GM19023 (cell line): Measurements from ENCODE around the gene PRPF8.

ENCODE experiments used
- ATAC-seq: cut with Tn5 transposase; IDR thresholded peaks from one replicate; pipeline ENCODE4 v1.9.1; 2021; ENCODE audit warnings: mild to moderate bottlenecking, moderate library complexity; ENCODE audit not compliant: unreplicated experiment

PRPF8 gene

DNA sequence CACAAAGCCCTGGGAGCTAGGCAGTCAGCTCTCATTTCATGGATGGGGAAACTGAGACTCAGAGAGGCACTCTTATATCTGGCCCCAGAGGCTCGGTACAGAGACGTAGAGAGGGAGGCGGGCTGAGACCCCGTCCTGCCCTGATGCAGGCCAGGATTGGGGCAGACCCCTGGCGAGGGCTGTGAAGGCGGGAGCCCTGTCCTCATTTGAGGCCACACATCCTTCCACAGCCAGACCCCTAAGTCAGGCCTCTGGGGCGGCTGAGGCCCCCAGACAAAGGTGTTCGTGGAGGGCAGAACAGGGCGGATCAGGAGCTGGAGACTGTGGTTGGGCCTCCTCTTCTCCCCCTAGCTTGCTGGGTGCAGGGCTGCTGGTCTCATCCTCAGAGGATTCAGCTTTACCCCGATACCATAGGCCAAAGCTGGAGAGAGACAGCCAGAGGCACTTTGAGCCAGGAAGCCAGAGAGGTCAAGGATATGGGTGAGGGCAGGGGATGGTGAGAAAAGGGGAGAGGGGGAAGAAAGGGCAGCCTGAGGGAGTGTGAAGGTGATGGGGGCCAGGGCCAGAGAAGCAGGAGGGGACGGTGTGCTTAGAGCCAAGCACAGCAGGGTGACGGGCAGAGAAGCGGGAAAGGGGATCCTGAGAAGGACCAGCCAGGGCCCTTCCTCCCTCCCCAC is 38.3 kb downstream of the PRPF8 start:
- ATAC-seq, result no peak

DNA sequence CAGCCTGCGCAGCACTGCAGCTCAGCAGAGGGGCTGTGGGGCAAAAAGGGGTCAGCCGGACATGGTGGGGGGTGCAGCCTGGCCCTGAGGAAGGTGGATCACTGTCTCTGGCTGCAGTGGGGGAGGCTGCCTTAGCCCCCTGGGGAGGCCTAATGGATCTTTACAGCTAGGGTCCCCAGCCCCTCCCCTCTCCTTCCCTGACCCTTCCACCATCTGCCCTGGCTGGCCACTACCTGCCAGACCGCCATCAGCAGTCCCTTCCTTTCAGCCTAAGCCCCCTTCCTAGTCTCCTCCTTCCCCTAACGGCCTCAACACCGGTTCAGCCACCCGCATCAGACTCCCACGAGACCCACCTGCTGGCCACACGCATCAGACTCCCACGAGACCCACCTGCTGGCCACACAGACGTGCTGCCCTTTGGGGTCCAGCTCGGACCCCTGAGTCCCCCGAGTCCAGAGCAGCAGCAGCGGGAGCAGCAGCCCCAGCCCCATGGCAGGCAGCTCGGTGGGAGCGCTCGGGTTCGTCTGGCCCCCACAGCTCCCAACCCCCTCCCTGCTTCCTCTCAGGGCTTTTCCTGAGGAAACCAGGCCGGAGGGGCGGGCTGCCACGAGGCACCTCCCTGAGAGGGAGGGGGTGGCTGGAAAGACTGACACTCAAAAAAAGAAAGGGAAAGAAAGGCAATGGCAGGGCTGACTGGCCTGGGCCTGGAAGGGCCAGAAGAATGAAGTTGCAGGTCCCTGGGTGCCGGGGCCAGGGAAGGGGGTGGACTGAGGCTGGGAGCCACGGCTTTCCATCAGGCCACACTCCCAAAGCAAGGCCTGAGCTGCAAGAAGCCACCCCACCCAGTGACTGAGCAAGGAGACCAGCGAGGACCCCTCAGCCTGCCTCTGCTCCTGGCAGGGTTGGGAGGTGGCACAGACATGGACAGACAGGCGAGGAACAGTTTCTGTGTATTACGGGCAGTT is 39.2 kb downstream of the PRPF8 start, which contains the start of gene SCARF1:
Gene SCARF1 (minus strand): TSS at position 526 of the 965 bp plus-strand sequence. CDS start 35 bp downstream, at position 491.
- no peak for ATAC-seq

DNA sequence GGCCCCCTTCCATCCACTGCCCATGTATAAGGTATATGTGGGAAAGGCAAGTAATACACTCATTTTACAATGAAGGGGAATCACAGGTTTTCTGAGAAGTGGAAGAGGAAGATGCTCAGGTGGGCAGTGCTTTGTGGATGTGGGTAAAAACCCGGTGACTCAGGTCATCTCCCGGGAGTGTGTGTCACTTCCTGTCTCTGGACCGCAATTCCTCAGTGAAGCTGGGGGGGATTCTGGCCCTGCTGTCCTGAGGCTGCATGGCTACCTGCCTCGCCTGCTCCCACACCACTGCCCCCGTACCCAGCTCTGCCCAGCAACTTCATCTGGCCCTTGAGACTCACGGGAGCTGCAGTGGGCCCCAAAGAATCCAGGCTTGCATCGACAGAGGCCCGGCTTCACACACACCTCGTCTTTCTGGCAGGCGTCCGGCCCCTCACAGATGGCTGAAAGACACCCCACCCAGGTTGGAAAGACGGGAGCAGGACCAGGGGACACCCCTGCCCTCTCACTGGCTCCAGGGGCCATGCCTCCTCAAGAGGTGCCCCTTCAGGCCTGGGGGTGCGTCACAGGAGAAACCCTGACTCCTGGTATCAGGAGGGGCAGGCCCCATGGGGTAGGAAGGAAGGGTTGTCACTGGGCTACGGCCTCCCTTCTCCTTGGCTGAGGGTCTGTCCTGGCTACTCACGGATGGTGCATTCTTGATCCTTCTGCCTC is 40.0 kb downstream of the PRPF8 start:
- no peak for ATAC-seq

DNA sequence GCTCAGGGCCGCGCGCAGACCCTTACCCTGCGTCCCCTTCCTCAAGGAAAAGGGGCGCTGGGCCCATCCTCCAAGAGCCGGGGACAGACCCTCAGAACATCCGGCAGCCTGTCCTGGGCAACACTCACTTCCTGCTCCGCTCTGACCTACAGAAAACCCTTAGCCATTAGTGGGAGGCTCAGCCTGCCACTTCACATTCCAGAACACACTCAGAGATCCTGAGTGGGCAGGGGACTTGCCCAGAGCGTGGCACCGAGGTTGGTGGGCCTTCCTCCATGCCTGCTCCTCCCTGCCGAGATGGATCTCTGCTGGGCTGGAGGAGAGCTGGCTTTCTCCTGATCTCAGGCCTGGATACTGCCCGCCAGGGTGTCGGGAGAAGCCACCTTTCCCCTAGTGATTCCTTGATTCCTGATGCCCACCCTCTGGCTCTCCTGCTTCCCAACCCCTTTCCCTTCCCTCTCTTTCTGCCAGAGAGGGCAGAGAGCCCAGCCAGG is 40.6 kb downstream of the PRPF8 start:
- no peak for ATAC-seq

DNA sequence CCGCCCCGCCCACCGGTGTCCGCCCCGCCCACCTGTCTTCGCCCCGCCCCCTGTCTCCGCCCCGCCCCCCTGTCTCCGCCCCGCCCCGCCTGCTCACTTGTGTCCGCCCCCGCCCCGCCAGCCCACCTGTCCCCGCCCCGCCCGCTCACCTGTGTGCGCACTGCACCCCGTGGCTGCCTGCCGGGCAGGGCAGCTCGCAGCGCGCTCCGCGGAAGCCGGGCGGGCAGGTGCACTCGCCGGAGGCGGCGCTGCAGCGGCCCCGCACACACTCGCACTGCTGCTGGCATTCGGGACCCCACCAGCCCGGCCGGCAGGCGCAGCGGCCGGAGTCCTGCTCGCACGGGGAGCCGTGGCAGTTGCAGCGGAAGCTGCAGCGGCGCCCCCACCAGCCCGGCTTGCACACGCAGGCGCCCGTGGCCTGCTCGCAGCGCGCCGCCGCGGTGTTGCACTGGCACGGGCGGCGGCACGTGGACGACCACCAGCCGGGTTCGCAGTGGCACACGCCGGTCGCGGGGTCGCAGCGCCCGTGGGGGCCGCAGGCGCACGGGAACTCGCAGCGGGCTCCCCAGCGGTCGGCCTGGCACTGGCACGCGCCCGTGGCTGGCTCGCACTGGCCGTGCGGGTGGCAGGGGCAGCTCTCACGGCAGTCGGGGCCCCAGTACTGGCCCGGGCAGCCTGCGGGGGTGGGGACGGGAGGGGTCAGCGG is 41.2 kb downstream of the PRPF8 start:
- no peak for ATAC-seq

DNA sequence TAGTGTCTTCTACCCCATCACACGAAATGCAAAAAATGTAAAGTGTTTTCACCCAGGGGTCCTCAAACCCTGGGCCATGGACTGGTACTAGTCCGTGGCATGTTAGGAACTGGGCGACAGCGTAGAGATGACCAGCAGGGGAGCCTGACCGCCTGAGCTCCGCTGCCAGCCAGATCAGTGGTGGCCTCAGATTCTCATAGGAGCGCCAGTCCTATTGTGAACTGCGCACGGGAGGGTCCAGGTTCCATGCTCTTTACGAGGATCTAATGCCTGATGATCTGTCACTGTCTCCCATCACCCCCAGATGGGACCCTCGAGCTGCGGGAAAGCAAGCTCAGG is 43.6 kb downstream of the PRPF8 start:
- ATAC-seq, result no peak

DNA sequence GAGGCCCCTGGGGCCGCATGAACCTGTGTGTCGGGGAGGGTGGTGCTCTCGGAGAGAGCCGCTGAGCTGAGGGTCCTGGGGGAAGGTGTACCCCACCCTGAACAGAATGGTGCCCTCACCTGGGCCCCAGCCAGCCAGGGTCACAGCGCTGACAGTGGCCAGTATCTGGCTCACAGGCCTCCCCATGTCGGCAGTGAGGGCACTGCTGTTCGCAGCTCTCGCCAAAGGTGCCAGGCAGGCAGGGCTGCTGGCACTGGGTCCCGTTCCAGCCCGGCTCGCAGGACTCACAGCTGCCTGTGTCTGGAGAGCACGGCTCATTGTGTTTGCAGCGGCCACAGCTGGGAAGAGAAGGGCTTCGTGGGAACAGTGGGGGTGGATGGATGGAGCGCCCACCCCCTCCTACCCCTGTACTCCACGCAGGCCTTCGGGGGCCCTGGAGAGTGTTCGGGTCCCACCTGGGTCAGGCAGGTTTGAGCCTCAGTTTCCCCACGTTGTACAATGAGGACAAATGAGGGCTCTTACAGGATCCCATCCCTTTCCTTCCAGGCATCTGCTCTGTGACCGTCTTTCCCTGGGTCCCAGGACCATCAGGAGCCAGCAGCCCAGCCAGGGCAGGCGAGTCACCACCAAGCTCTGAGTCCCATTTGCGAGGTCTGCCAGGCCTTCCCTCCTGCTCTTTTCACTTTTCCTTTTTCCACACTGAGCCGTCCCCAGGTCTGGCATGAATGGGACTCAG is 44.2 kb downstream of the PRPF8 start:
- no peak for ATAC-seq

DNA sequence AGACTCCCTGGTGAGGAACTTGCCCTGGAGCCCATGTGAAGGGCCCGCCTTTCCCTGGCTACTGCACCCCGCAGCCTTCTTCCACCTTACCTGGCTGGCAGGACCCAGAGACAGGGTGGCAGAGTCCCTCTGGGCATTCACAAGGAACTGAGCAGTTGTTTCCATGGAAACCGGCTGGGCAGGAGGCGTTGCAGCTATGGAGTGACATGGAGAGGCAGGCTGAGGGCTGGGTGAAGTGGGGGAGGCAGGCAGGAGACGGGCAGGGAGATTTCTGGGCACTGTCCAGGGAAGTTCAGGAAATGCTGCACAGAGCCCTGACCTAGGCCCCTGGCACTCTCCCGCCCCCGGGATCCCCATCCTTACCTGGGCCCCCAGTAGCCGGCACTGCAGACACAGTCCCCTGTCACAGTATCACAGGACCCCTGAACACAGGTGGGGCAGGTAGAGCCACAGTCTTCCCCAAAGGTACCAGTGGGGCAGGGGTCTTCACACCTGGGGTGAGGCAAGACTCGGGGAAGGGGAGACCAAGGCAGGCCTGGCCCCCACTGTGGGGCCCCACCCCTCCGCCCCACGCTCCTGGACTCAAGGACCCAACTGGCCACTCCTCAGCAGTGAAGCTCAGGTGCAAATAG is 45.0 kb downstream of the PRPF8 start:
- ATAC-seq, result no peak

DNA sequence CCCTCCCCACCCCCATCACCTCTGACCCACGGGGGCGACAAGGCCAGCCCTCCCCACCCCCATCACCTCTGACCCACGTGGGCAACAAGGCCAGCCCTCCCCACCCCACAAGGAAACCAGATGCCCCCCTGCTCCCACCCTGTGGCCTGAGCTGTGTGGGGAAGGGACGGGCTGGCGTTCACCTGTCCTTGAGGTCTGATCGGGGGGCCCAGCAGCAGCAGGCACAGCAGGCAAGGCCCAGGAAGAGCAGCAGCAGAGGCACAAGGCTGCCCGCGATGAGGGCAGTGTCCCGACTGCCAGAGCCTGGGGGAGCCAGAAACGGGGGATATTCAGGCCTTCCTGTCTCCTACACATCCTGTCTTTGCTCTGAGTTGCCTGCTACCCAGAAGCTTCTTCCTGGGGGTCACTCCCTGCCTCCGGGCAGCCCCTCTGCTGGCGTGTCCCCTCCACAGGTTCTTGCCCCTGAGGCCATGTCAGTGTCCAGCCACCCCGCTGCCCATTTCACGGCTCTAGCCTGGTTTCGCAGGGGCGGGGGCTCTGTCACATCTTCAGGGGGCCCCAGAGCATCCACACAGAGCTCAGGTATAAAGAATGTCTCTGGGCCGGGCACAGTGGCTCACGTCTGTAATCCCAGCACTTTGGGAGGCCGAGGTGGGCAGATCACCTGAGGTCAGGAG is 45.9 kb downstream of the PRPF8 start:
- no peak for ATAC-seq

DNA sequence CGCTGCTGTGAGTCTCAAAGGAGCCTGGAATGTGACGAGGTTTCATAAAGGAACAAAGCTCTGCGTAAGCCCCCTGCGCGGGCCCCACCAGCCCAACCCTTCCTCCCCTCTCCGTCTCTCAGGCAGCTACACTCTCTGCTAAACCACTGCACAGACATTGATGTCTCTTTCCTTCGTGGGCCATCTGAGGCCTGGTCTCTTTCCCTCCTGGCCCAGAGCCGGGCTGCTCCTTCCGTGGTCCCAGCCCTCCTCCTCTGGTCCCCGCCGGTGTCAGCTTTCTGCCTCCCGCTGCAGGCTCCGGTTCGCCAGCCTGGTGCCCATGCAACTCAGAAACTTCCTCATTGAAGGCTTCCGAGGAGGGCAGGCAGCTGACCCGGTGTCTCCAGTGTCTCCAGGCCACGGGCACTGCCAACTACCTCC is 46.5 kb downstream of the PRPF8 start:
- ATAC-seq, result no peak

DNA sequence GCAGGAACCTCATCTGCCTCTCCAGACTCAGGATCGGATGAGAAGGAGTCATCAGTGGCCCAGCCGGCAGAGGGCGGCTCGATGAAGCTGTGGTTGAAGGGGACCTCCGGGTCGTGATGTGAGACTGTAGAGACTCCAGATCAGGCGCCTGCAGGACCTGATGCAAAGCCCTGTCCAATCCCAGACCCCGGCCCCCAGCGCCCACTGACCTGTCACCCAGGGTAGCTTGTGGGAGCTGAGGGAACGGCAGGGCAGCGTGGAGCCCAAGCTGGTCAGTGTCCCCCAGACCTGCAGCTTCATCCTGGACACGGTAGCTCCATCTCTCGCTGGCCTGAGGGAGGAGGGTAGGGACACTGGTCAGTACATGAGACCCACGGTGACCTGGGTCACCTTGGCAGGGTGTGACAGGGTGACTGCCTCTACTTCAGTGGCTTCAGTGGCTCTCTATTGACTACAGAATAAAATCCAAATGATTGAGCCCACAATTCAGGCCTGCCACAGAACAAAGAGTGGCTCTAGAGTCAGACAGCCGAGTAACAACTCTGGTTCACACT is 47.9 kb downstream of the PRPF8 start:
- ATAC-seq, result no peak

DNA sequence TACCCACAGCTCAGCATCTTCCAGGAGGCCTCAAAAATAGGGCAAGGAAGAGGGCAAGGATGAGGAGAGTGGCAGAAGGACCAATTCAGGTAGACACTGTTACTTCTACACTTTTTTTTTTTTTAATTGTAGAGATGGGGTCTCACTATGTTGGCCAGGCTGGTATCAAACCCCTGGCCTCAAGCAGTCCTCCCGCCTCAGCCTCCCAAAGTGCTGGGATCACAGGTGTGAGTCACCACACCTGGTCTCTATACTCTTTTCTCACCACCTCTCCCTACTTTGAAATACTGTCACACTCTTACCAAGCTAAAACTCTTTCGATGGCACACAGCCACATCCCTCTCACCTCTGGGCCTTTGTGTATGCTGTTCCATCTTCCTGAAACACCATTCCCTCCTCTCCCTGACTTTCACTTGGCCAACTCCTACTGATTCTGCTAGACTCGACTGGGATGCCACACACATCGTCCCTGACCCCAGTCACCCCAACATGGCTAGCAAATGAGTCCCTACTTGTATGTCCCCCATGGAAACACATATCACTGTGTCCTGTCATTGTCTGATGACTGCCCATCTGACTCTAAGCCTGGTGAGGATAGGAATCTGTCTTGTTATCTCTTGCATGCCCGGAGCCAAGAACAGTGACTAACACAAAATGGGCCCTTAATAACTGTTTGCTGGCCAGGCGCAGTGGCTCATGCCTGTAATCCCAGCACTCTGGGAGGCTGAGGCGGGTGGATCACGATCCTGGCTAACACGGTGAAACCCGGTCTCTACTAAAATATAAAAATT is 48.8 kb downstream of the PRPF8 start:
- no peak for ATAC-seq

DNA sequence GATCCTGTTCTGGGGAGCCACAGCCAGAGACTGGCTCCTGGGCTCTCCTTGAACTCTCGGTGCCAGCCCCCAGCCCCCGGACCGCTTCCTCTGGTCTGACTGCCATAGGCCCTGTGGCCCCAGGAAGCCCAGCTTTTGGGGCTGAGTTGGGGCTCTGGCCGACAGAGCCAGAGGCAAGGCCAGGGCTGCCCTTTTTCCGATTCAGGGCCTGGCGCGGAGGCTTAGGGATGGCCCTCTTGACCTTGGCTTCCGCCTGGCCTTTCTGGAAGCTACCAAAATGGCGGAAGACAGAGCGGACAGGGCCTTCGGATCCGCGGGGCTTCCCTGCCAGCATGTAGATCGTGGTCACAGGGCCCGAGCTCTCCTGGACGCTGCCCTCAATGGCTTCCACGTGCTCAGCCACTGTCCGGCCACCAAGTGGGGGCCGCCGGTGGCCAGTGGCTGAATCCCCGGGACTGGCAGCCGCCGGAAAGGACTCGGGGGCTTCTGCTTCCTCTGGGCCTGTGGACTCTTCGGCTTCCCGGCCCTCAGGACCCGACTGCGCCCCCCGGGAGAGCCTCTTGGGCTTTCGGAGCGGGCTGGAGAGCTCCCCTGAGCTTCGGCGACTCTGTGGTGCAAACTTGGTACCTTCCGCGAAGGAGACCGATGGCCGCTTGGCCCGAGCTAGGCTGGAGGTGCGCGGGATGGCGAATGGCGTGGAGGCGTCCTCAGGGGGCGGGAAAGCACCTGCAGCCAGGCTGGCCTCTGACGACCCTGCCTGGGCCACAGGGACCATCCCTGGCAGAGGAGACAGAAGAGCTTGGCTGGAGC is 49.6 kb downstream of the PRPF8 start:
- ATAC-seq, result no peak

DNA sequence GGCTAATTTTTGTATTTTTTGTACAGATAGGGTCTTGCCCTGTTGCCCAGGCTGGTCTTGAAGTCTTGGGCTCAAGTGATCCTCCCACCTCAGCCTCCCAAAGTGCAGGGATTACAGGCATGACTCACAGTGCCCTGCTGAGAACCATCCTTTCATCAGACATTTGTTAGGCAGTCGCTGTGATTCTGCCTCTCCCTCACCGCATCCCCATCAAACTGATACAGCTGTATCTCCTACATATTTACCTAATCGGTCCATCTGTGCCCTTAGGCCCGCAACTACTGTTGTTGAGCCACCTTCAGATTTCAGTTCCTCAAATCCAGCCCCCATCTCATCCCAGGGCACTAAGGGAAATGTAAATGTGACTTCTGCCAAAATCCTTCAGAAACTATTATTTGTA is 54.0 kb downstream of the PRPF8 start:
- ATAC-seq, result no peak

DNA sequence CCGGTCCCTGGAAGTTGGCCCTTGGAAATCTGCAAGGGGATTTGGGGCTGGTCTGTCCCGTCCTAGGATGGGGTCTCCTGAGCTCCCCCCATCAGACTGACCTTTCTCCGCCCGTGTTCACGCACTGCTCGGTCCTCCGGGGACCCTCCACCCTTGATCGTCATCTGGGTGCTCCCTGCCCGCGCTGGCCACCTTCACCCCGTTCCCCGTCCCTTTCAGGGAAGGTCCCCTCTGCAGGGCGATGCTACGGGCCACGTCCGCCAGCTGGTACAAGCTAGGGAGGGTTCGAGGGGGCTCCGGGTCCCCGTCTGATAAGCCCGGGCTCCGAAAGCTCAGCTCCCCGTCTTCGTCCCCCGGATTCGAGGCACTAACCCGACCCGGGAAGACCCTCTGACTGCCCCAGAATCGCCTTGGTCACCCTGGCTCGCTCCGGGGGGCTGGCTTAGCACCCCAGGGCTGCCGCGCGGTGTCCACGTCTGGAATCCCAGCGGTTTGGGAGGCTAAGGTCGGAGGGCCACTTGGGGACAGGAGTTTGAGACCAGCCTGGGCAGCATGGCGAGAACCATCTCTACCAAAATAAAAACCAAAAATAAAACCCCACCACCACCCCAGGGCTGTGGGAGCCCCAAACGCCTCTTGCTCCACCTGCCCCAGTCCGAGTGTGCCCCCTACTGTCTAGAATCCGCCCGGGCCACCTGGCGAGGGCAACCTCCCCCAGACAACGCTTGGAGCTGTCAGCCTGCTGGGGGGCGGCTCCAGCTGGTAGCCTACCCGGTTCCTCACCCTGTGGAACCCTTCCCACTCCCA is 55.0 kb downstream of the PRPF8 start:
- ATAC-seq, result no peak

DNA sequence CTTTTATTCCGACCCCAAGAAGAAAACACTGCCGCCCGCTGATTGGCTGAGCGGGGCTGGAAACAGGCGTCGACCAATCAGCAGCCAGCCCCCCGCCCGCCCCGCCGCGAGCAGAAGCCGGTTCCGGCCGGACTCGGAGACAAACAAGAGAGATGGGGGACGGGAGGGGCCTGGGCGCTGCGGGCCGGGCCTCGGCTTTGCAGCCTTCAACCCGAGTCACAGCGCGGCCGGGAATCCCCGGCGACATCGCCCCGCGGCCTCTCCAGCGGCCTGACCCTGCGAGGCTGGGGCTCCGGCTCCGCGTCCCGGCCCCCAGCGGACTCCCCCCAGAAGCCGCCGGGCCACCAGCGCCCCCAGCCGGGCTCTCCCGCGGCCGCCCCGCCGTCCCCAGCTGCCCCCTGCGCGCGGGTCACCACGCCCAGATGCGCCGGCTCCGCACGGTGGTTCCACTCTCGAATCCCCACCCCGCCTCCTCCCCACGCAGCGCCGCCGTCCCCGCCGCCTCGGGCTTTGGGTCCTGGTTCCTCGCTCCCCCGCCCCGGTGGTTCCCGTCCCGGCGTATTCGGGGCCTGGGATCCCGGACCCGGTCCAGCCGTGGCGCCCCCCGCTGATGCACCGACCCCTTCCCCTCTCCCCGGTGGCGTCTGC is 55.7 kb downstream of the PRPF8 start:
- ATAC-seq, result peak; percentile 59
